Neural cell (in vitro differentiated cells): Measurements from ENCODE around the gene PARP9. TPM values are rescaled to one million over a fixed set of nuclear protein-coding genes. Genes with fewer than 3 reads are reported as not detected.

ENCODE experiments used
- H2AFZ ChIP-seq: fragments of 200-600, 300-800 bp; sonication (generic), shearing (Covaris generic); 2 replicates; pipeline ENCODE4 v1.6.0; 2014; ENCODE audit warnings: low read depth, mild to moderate bottlenecking, antibody characterized with exemption, low read length, moderate library complexity
- H3F3A ChIP-seq: fragments of 200-600 bp; shearing (Covaris generic); 2 replicates; pipeline ENCODE4 v1.6.1; 2016; ENCODE audit warnings: mild to moderate bottlenecking, moderate library complexity, mixed read lengths, antibody characterized with exemption, low read length; ENCODE audit not compliant: insufficient read depth, poor library complexity, severe bottlenecking
- H3K27ac ChIP-seq: fragments of 200-600, 300-800 bp; sonication (generic), shearing (Covaris generic); 2 replicates; pipeline ENCODE4 v1.5.1; 2014; ENCODE audit warnings: mild to moderate bottlenecking, low read length, moderate library complexity
- H3K27me3 ChIP-seq: fragments of 300-800, 200-600 bp; sonication (generic), shearing (Covaris generic); 2 replicates; pipeline ENCODE4 v1.6.0; 2014; ENCODE audit warnings: mild to moderate bottlenecking, low read depth, low read length, moderate library complexity; ENCODE audit not compliant: insufficient read depth
- H3K36me3 ChIP-seq: fragments of 300-800, 200-600 bp; sonication (generic), shearing (Covaris generic); 2 replicates; pipeline ENCODE4 v1.5.1; 2014; ENCODE audit warnings: mild to moderate bottlenecking, antibody characterized with exemption, low read length, moderate library complexity; ENCODE audit not compliant: insufficient read depth
- H3K4me2 ChIP-seq: fragments of 300-800, 200-600 bp; sonication (generic), shearing (Covaris generic); 2 replicates; pipeline ENCODE4 v1.6.0; 2014; ENCODE audit warnings: mild to moderate bottlenecking, low read length
- H3K4me3 ChIP-seq: fragments of 300-800, 200-600 bp; sonication (generic), shearing (Covaris generic); 2 replicates; pipeline ENCODE4 v1.5.1; 2014; ENCODE audit warnings: mild to moderate bottlenecking, low read length, moderate library complexity
- H3K79me2 ChIP-seq: fragments of 200-600 bp; shearing (Covaris generic); replicated peaks from 2 replicates; pipeline ENCODE4 v1.6.0; 2014; ENCODE audit warnings: mild to moderate bottlenecking, low read length, moderate library complexity; ENCODE audit not compliant: insufficient read depth
- H3K9ac ChIP-seq: fragments of 300-800, 200-600 bp; sonication (generic), shearing (Covaris generic); 2 replicates; pipeline ENCODE4 v1.6.1; 2016; ENCODE audit warnings: mild to moderate bottlenecking, low read length, mixed read lengths
- H3K9me2 ChIP-seq: fragments of 200-600 bp; shearing (Covaris generic); 2 replicates; pipeline ENCODE4 v1.6.1; 2016; ENCODE audit warnings: mild to moderate bottlenecking, low read length, mixed read lengths; ENCODE audit not compliant: insufficient read depth
- H3K9me3 ChIP-seq: fragments of 200-600, 300-800 bp; sonication (generic), shearing (Covaris generic); 2 replicates; pipeline ENCODE4 v1.6.1; 2016; ENCODE audit warnings: mild to moderate bottlenecking, mixed run types, low read length, moderate library complexity, mixed read lengths
- H4K20me1 ChIP-seq: fragments of 200-600 bp; shearing (Covaris generic); 2 replicates; pipeline ENCODE4 v1.6.1; 2016; ENCODE audit warnings: mild to moderate bottlenecking, mixed run types; ENCODE audit not compliant: insufficient read depth
- EP300 ChIP-seq: fragments of 450-650 bp; conservative IDR thresholded peaks from 2 replicates; pipeline ENCODE4 v1.6.1; 2014; ENCODE audit warnings: antibody characterized with exemption, mild to moderate bottlenecking, moderate library complexity; ENCODE audit not compliant: poor library complexity, severe bottlenecking
- EZH2 ChIP-seq: fragments of 200-600, 300-800 bp; shearing (Covaris generic), sonication (generic); IDR thresholded peaks from 2 replicates; pipeline ENCODE4 v1.6.1; 2014; ENCODE audit warnings: antibody characterized with exemption, low read length, borderline replicate concordance, mild to moderate bottlenecking; ENCODE audit not compliant: insufficient read depth, poor library complexity, severe bottlenecking
- MXI1 ChIP-seq: fragments of 450-650 bp; conservative IDR thresholded peaks from 2 replicates; pipeline ENCODE4 v1.6.1; 2014; ENCODE audit warnings: antibody characterized with exemption, mild to moderate bottlenecking; ENCODE audit not compliant: poor library complexity, severe bottlenecking
- POLR2AphosphoS5 ChIP-seq: IDR thresholded peaks from 2 replicates; pipeline ENCODE4 v1.6.1; 2012
- RAD21 ChIP-seq: fragments of 450-650 bp; conservative IDR thresholded peaks from 2 replicates; pipeline ENCODE4 v1.6.1; 2014; ENCODE audit warnings: antibody characterized with exemption, mild to moderate bottlenecking, moderate library complexity
- SMC3 ChIP-seq: fragments of 450-650 bp; conservative IDR thresholded peaks from 2 replicates; pipeline ENCODE4 v1.6.1; 2014; ENCODE audit warnings: antibody characterized with exemption, mild to moderate bottlenecking, moderate library complexity; ENCODE audit not compliant: poor library complexity
- TAF1 ChIP-seq: IDR thresholded peaks from 2 replicates; pipeline ENCODE4 v1.6.1; 2012; ENCODE audit warnings: low read depth
- polyA plus RNA-seq: library from polyadenylated mRNA; depleted of rRNA; stranded (reverse); fragments of >200 nt; gene quantifications from 2 replicates; pipeline ENCODE4 v1.2.3, GENCODE V29; 2014
- TF ChIP-seq, protein P1 (sequence below): IDR thresholded peaks from 2 replicates; pipeline ENCODE4 v1.6.1; 2012; ENCODE audit warnings: borderline replicate concordance
- TF ChIP-seq, protein P2 (sequence below): fragments of 450-650 bp; IDR thresholded peaks from 2 replicates; pipeline ENCODE4 v1.5.1; 2014; ENCODE audit warnings: antibody characterized with exemption, mild to moderate bottlenecking, moderate library complexity; ENCODE audit not compliant: poor library complexity, severe bottlenecking

PARP9 gene
- polyA plus RNA-seq, 1 donor from 2014 or later = not detected

DNA sequence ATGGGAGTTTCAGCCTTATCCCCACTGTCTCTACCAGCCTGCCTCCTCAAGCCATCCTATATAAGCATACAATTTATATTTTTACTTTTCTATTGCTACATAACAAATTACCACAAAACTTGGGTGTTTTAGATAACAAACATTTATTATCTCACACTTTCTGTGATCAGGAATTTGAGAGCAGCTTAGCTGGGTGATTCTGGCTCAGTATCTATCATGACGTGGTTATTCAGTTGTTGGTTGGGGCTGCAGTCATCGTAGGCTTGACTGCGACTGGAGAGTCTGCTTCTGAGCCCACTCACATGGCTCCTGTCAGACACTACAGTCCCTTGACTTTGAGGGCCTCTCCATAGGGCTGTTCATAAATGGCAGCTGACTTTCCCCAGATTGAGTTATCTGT is 34.1 kb upstream of the PARP9 start:
- Histone ChIP-seq H3K27me3 (no peaks in the 10 kb centered on the region), H3K4me2 (no peak overlapping the region), H4K20me1 (no peaks in the 10 kb centered on the region), H3K9ac (no peak overlapping the region), H3K9me3 (no peaks in the 10 kb centered on the region), H3F3A (no peaks in the 10 kb centered on the region), H3K4me3 (no peak overlapping the region), H3K27ac (no peak overlapping the region), H3K79me2 (no peaks in the 10 kb centered on the region), H3K9me2 (no peaks in the 10 kb centered on the region), H3K36me3 (no peaks in the 10 kb centered on the region), H2AFZ (no peak overlapping the region)
- no peak for TF ChIP-seq POLR2AphosphoS5
- TF ChIP-seq MXI1 = no peak
- TF ChIP-seq, protein P1, sequence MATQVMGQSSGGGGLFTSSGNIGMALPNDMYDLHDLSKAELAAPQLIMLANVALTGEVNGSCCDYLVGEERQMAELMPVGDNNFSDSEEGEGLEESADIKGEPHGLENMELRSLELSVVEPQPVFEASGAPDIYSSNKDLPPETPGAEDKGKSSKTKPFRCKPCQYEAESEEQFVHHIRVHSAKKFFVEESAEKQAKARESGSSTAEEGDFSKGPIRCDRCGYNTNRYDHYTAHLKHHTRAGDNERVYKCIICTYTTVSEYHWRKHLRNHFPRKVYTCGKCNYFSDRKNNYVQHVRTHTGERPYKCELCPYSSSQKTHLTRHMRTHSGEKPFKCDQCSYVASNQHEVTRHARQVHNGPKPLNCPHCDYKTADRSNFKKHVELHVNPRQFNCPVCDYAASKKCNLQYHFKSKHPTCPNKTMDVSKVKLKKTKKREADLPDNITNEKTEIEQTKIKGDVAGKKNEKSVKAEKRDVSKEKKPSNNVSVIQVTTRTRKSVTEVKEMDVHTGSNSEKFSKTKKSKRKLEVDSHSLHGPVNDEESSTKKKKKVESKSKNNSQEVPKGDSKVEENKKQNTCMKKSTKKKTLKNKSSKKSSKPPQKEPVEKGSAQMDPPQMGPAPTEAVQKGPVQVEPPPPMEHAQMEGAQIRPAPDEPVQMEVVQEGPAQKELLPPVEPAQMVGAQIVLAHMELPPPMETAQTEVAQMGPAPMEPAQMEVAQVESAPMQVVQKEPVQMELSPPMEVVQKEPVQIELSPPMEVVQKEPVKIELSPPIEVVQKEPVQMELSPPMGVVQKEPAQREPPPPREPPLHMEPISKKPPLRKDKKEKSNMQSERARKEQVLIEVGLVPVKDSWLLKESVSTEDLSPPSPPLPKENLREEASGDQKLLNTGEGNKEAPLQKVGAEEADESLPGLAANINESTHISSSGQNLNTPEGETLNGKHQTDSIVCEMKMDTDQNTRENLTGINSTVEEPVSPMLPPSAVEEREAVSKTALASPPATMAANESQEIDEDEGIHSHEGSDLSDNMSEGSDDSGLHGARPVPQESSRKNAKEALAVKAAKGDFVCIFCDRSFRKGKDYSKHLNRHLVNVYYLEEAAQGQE = no peak
- no peak for TF ChIP-seq EP300
- TF ChIP-seq TAF1 = no peak
- TF ChIP-seq, protein P2, sequence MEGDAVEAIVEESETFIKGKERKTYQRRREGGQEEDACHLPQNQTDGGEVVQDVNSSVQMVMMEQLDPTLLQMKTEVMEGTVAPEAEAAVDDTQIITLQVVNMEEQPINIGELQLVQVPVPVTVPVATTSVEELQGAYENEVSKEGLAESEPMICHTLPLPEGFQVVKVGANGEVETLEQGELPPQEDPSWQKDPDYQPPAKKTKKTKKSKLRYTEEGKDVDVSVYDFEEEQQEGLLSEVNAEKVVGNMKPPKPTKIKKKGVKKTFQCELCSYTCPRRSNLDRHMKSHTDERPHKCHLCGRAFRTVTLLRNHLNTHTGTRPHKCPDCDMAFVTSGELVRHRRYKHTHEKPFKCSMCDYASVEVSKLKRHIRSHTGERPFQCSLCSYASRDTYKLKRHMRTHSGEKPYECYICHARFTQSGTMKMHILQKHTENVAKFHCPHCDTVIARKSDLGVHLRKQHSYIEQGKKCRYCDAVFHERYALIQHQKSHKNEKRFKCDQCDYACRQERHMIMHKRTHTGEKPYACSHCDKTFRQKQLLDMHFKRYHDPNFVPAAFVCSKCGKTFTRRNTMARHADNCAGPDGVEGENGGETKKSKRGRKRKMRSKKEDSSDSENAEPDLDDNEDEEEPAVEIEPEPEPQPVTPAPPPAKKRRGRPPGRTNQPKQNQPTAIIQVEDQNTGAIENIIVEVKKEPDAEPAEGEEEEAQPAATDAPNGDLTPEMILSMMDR = no peak
- TF ChIP-seq SMC3 = no peak
- no peak for TF ChIP-seq EZH2
- TF ChIP-seq RAD21 = no peak

DNA sequence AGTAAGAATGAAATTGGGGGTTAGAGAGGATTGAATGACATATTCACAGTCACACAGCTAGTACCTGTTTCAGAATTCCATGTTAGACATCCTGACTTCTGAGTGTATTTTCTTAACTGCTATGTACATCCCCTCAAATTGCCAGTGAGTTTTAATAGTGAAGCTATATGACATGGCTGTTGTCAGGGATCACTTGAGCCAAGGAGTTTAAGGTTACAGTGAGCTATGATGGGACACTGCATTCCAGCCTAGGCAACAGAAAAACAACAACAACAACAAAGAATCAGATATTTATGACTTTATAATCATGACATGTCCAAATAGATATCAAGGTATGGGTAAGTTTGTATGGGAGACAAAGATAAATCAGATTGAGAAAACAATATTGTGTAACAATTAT is 29.9 kb upstream of the PARP9 start:
- Histone ChIP-seq H3K4me2 (no peak overlapping the region), H2AFZ (no peak overlapping the region), H4K20me1 (no peaks in the 10 kb centered on the region), H3F3A (no peaks in the 10 kb centered on the region), H3K9ac (no peak overlapping the region), H3K9me3 (no peaks in the 10 kb centered on the region), H3K9me2 (no peaks in the 10 kb centered on the region), H3K36me3 (no peaks in the 10 kb centered on the region), H3K27me3 (no peaks in the 10 kb centered on the region), H3K27ac (no peak overlapping the region), H3K4me3 (no peak overlapping the region), H3K79me2 (no peaks in the 10 kb centered on the region)
- TF ChIP-seq SMC3 = no peak
- TF ChIP-seq EZH2 = no peak
- TF ChIP-seq MXI1 = no peak
- TF ChIP-seq EP300 = no peak
- TF ChIP-seq RAD21 = no peak
- TF ChIP-seq, protein P1 = no peak
- TF ChIP-seq, protein P2 = no peak
- no peak for TF ChIP-seq POLR2AphosphoS5
- TF ChIP-seq TAF1 = no peak
